ENCODE results near the gene BRPF1. TPM values are rescaled to one million over a fixed set of nuclear protein-coding genes. Genes with fewer than 3 reads are reported as not detected.
A peak's percentile ranks its signal among the peaks of the same experiment; 100 is the strongest.

Gene BRPF1
- total RNA-seq, 1 donor: 14.5 TPM

DNA sequence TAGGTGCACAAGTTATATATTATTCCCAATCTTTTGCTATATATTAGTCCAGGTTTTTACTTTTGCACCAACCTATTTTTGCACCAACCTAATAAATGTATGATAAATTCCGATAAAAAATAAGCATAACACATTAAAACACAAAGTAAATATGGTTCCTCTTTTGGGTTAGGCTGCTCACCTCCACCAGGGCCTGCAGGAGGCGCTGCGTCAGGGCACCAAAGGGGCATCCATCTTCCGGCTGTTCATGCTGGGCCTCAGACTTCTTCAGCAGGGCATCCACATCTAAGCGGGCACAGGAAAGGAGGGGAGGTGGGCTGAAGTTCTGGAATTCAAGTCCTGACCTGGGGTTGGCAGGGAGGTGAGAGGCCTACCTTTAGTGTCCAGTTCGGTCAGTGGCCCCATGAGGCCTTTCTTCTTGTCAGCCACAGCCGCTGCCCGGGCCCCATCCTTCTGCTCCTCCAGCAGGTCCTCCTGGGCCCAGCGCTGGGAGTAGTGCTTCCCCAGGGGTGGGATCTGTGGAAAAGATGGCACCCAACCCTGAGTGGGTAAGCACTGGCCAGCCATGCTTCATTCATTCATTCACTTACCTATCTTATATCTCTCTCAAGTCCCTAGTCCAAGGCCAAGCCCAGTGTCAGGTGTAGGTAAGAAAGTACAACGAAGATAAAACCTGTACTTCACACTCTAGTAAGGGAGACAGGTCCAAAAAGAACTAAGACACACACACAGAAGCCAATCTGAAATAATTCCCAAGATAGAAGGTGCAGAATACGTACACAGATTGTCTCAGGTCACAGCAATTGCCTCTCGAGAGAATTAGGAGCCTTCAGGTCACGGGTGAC lies 55.5 kb downstream of the BRPF1 start:
- TF ChIP-seq, protein P1, sequence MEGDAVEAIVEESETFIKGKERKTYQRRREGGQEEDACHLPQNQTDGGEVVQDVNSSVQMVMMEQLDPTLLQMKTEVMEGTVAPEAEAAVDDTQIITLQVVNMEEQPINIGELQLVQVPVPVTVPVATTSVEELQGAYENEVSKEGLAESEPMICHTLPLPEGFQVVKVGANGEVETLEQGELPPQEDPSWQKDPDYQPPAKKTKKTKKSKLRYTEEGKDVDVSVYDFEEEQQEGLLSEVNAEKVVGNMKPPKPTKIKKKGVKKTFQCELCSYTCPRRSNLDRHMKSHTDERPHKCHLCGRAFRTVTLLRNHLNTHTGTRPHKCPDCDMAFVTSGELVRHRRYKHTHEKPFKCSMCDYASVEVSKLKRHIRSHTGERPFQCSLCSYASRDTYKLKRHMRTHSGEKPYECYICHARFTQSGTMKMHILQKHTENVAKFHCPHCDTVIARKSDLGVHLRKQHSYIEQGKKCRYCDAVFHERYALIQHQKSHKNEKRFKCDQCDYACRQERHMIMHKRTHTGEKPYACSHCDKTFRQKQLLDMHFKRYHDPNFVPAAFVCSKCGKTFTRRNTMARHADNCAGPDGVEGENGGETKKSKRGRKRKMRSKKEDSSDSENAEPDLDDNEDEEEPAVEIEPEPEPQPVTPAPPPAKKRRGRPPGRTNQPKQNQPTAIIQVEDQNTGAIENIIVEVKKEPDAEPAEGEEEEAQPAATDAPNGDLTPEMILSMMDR (IDR thresholded peaks at IDR 0.05; ENCODE audit: extremely low read depth, low read depth, low read length): peak; percentile 48
- H3K79me2 ChIP-seq (ENCODE audit: insufficient read depth, low read length): peaks cover 10% of the 10 kb centered on the region

GRCh38 chr3:9787714-9788113 lies 56.2 kb downstream of the BRPF1 start:
- no peak for DNase-seq (ENCODE audit: insufficient read length, low spot score, missing footprints)
- no peak overlapping the region for H3K4me2 ChIP-seq (ENCODE audit: insufficient read depth, low read length)
- no peaks in the 10 kb centered on the region for H3K9me3 ChIP-seq (ENCODE audit: low read depth, low read length)
- no peak overlapping the region for H3K4me3 ChIP-seq (ENCODE audit: insufficient read depth, low read length)
- TF ChIP-seq, protein P1 (IDR thresholded peaks at IDR 0.05; ENCODE audit: extremely low read depth, low read depth, low read length): no peak
- H3K79me2 ChIP-seq (ENCODE audit: insufficient read depth, low read length): peaks cover 11% of the 10 kb centered on the region
- peaks cover 54% of the 10 kb centered on the region for H3K36me3 ChIP-seq (ENCODE audit: insufficient read depth, low read length)
- H3K27me3 ChIP-seq (ENCODE audit: insufficient read depth, low read length): no peaks in the 10 kb centered on the region
- H2AFZ ChIP-seq (ENCODE audit: low read length): no peak overlapping the region
- H4K20me1 ChIP-seq (ENCODE audit: insufficient read depth, low read length): no peaks in the 10 kb centered on the region
- H3K4me1 ChIP-seq (ENCODE audit: insufficient read depth, low read length): peaks cover 7% of the 10 kb centered on the region
- H3K27ac ChIP-seq (ENCODE audit: low read depth, low read length): no peak overlapping the region

More for the DNA sequence above, 55.5 kb downstream of the BRPF1 start:
- no peak overlapping the region for H3K27ac ChIP-seq (ENCODE audit: low read depth, low read length)
- no peak overlapping the region for H3K4me2 ChIP-seq (ENCODE audit: insufficient read depth, low read length)
- no peaks in the 10 kb centered on the region for H3K27me3 ChIP-seq (ENCODE audit: insufficient read depth, low read length)
- H3K4me1 ChIP-seq (ENCODE audit: insufficient read depth, low read length): peaks cover 7% of the 10 kb centered on the region
- H3K9me3 ChIP-seq (ENCODE audit: low read depth, low read length): no peaks in the 10 kb centered on the region
- H4K20me1 ChIP-seq (ENCODE audit: insufficient read depth, low read length): no peaks in the 10 kb centered on the region
- H2AFZ ChIP-seq (ENCODE audit: low read length): no peak overlapping the region
- no peak overlapping the region for H3K4me3 ChIP-seq (ENCODE audit: insufficient read depth, low read length)
- DNase-seq (ENCODE audit: insufficient read length, low spot score, missing footprints): peak; percentile 36
- H3K36me3 ChIP-seq (ENCODE audit: insufficient read depth, low read length): peaks cover 57% of the 10 kb centered on the region

DNA sequence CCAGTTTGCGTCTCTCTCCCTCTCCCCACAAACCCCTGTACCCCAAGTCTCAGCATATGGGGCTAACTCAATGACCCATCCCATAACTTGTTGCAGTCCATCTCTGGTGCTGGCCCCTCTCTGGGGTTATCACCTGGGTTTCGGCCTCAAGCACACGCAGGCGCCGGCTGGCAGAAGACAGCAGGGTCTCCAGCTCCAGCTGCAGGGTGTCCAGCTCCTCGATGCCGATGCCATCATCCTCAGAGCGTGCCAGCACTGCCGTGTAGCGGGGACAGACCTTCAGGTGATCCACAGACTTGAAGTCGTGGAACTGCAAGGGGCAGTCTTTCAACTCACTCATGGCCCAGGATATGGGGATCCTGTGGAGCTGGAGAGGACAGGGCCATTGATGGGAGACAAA lies 59.6 kb downstream of the BRPF1 start:
- Histone ChIP-seq H3K4me2 (ENCODE audit: insufficient read depth, low read length) (peak overlapping the region; percentile 99), H3K4me1 (ENCODE audit: insufficient read depth, low read length) (peaks cover 12% of the 10 kb centered on the region), H4K20me1 (ENCODE audit: insufficient read depth, low read length) (peaks cover 12% of the 10 kb centered on the region), H3K36me3 (ENCODE audit: insufficient read depth, low read length) (peaks cover 40% of the 10 kb centered on the region), H3K4me3 (ENCODE audit: insufficient read depth, low read length) (no peak overlapping the region), H3K79me2 (ENCODE audit: insufficient read depth, low read length) (peaks cover 43% of the 10 kb centered on the region), H3K9me3 (ENCODE audit: low read depth, low read length) (no peaks in the 10 kb centered on the region), H3K27me3 (ENCODE audit: insufficient read depth, low read length) (no peaks in the 10 kb centered on the region), H3K27ac (ENCODE audit: low read depth, low read length) (no peak overlapping the region), H2AFZ (ENCODE audit: low read length) (no peak overlapping the region)
- TF ChIP-seq, protein P1 (IDR thresholded peaks at IDR 0.05; ENCODE audit: extremely low read depth, low read depth, low read length): no peak
- DNase-seq (ENCODE audit: insufficient read length, low spot score, missing footprints): peak; percentile 68

DNA sequence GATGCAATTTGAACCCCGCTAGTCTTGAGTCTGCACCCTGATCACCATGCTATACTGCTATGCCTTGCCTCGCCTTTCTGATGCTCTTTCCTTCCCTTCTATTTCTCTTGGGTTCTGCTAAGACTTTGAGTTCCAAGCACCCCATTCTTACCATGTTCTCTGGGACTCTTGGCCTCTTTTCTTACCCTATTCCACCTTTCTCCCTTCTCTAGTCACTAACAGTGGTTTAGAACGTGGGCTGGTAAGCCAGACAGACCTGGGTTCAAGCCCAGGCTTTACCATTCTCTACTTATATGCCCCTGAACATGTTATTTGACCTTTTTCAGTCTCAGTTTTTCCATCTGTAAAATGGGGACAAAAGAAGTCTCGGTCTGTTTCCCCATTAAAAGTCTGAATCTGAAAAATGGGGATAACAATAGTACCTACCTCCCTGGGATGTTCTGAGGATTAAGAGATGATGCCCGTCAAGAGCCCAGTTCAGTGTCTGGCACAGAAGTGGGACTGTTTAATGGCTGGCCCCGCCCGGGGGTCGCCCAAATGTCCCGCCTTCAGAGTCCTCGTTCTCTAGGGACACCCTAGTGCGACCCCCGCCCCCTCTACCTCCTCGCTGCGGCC lies 60.4 kb downstream of the BRPF1 start:
- Histone ChIP-seq H3K27ac (ENCODE audit: low read depth, low read length) (peak overlapping the region; percentile 93), H3K9me3 (ENCODE audit: low read depth, low read length) (no peaks in the 10 kb centered on the region), H3K4me2 (ENCODE audit: insufficient read depth, low read length) (peak overlapping the region; percentile 99), H3K4me3 (ENCODE audit: insufficient read depth, low read length) (peak overlapping the region; percentile 91), H3K27me3 (ENCODE audit: insufficient read depth, low read length) (no peaks in the 10 kb centered on the region), H3K36me3 (ENCODE audit: insufficient read depth, low read length) (peaks cover 33% of the 10 kb centered on the region), H3K4me1 (ENCODE audit: insufficient read depth, low read length) (peaks cover 12% of the 10 kb centered on the region), H4K20me1 (ENCODE audit: insufficient read depth, low read length) (peaks cover 14% of the 10 kb centered on the region), H2AFZ (ENCODE audit: low read length) (peak overlapping the region; percentile 73), H3K79me2 (ENCODE audit: insufficient read depth, low read length) (peaks cover 50% of the 10 kb centered on the region)
- TF ChIP-seq, protein P1 (IDR thresholded peaks at IDR 0.05; ENCODE audit: extremely low read depth, low read depth, low read length): no peak
- DNase-seq (ENCODE audit: insufficient read length, low spot score, missing footprints): peak; percentile 9
